Mucosa of descending colon (tissue), 3 donors: Measurements from ENCODE around the gene MYO18B. TPM values are rescaled to one million over a fixed set of nuclear protein-coding genes. Genes with fewer than 3 reads are reported as not detected.

ENCODE experiments used
- ATAC-seq: fragments of 200-7000 bp; cut with Tn5 transposase; one replicate; pipeline ENCODE4 v1.9.1; 2020; ENCODE audit warnings: mild to moderate bottlenecking, moderate library complexity
- DNase-seq, 3 donors: peaks; one replicate each; pipeline ENCODE4 v3.0.0-alpha.2; 2020
- H3K36me3 ChIP-seq: fragments of 200-600 bp; one replicate; pipeline ENCODE4 v1.8.0; 2021; ENCODE audit warnings: low read depth, mild to moderate bottlenecking
- H3K4me1 ChIP-seq: fragments of 200-600 bp; one replicate; pipeline ENCODE4 v1.8.0; 2021; ENCODE audit warnings: low read depth, mild to moderate bottlenecking
- H3K4me3 ChIP-seq: fragments of 200-600 bp; one replicate; pipeline ENCODE4 v1.8.0; 2021; ENCODE audit warnings: mild to moderate bottlenecking
- H3K9me3 ChIP-seq: fragments of 200-600 bp; one replicate; pipeline ENCODE4 v1.8.0; 2021; ENCODE audit warnings: mild to moderate bottlenecking
- intact Hi-C, 2 donors: fragments of 100-400 bp; cut with DNase I in 1 of 2; cut with micrococcal nuclease in 1 of 2; formaldehyde crosslinking; loops; one replicate each; pipeline versions ENCODE4 v1.11.0 to v1.11.1; 2022; cut with DNase I, micrococcal nuclease
- total RNA-seq, 3 donors: library from RNA; stranded (reverse); fragmentation: NEBNext Ultra II Directional in 2 of 3; extraction: Animal tissue kit (Norgen Biotek cat#: 25700) in 2 of 3; gene quantifications; one replicate each; pipeline versions ENCODE4 v1.2.1 to v1.2.4, GENCODE V29; 2021 to 2023
- TF ChIP-seq, protein P1 (sequence below): fragments of 200-600 bp; IDR thresholded peaks from one replicate; pipeline ENCODE4 v1.8.0; 2022; ENCODE audit warnings: antibody characterized with exemption, mild to moderate bottlenecking
- donor health status: DM: no; HTN: no; CAD: no; lungs with moderate emphysema.
- donor health status: DM: no; HTN: no; CAD: no.
- donor health status: DM: no; HTN: yes; CAD: no.

The MYO18B gene
- total RNA-seq, 3 donors from 2014 or later = 0.03 to 0.17 (median 0.12) TPM

- Histone ChIP-seq H3K36me3 (no peaks in the 10 kb centered on the region), H3K4me3 (no peak overlapping the region), H3K9me3 (no peaks in the 10 kb centered on the region), H3K4me1 (no peaks in the 10 kb centered on the region)
- no peak for ATAC-seq
- no peak for DNase-seq
- TF ChIP-seq, protein P1, sequence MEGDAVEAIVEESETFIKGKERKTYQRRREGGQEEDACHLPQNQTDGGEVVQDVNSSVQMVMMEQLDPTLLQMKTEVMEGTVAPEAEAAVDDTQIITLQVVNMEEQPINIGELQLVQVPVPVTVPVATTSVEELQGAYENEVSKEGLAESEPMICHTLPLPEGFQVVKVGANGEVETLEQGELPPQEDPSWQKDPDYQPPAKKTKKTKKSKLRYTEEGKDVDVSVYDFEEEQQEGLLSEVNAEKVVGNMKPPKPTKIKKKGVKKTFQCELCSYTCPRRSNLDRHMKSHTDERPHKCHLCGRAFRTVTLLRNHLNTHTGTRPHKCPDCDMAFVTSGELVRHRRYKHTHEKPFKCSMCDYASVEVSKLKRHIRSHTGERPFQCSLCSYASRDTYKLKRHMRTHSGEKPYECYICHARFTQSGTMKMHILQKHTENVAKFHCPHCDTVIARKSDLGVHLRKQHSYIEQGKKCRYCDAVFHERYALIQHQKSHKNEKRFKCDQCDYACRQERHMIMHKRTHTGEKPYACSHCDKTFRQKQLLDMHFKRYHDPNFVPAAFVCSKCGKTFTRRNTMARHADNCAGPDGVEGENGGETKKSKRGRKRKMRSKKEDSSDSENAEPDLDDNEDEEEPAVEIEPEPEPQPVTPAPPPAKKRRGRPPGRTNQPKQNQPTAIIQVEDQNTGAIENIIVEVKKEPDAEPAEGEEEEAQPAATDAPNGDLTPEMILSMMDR = no peak
- intact Hi-C loops = loop anchor here (10.0 kb wide), 1 partner anchor 307 kb away; no protein-coding TSS in a partner anchor
Measured at GRCh38 chr22:25772288-25772687, 30.3 kb downstream of the MYO18B start.

- no peaks in the 10 kb centered on the region for H3K4me1 ChIP-seq
- intact Hi-C loops = loop anchor here (10.0 kb wide), 1 partner anchor 310 kb away; no protein-coding TSS in a partner anchor
- DNase-seq (no peak), ATAC-seq (no peak)
- H3K36me3 ChIP-seq = no peaks in the 10 kb centered on the region
- H3K4me3 ChIP-seq = no peak overlapping the region
- no peaks in the 10 kb centered on the region for H3K9me3 ChIP-seq
- TF ChIP-seq, protein P1 = no peak
Measured at GRCh38 chr22:25774575-25775026, 32.6 kb downstream of the MYO18B start.

GRCh38 chr22:25775531-25775930 is 33.5 kb downstream of the MYO18B start:
- intact Hi-C loops = loop anchor here (10.0 kb wide), 1 partner anchor 311 kb away; no protein-coding TSS in a partner anchor
- no peak overlapping the region for H3K4me3 ChIP-seq
- no peaks in the 10 kb centered on the region for H3K4me1 ChIP-seq
- TF ChIP-seq, protein P1 = no peak
- H3K36me3 ChIP-seq = no peaks in the 10 kb centered on the region
- DNase-seq (no peak), ATAC-seq (no peak)
- H3K9me3 ChIP-seq = no peaks in the 10 kb centered on the region

- Histone ChIP-seq H3K4me3 (no peak overlapping the region), H3K9me3 (no peaks in the 10 kb centered on the region), H3K36me3 (no peaks in the 10 kb centered on the region), H3K4me1 (no peaks in the 10 kb centered on the region)
- DNase-seq (no peak), ATAC-seq (no peak)
- TF ChIP-seq, protein P1 = no peak
- intact Hi-C loops = loop anchor here (10.0 kb wide), 1 partner anchor 313 kb away; no protein-coding TSS in a partner anchor
Measured at GRCh38 chr22:25777411-25777810, 35.4 kb downstream of the MYO18B start.

DNA sequence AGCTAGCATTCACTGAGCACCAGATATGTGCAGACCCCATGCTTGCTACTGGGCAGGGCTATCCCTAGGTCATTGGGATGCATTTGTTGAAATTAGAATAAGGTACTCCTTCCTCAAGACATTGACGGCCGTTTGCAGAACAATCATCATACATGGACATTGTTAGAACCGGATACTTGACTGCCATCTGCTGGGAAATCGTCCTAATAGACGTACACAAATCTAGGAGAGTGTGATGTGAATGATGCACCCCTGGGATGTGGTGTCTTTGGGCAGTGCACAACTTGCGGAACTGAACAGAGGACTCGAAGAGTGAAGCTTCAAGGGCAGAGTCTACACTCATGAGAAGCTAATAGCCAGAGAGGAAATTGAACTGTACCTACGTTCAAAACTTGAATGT is 35.9 kb downstream of the MYO18B start:
- intact Hi-C loops = loop anchor here (10.0 kb wide), 1 partner anchor 313 kb away; no protein-coding TSS in a partner anchor
- Histone ChIP-seq H3K4me1 (no peaks in the 10 kb centered on the region), H3K4me3 (no peak overlapping the region), H3K9me3 (no peaks in the 10 kb centered on the region), H3K36me3 (no peaks in the 10 kb centered on the region)
- TF ChIP-seq, protein P1 = no peak
- DNase-seq (peak in 1 of 3 donors; percentile 44), ATAC-seq (peak; percentile 44)
